Stimulated activated CD4-positive, alpha-beta T cell treated with anti-CD3 and anti-CD28 coated beads, TNF-alpha, amount 100 ng/mL, for 24 hours (primary cell): ENCODE results near the gene ZSCAN31.
A peak's percentile ranks its signal among the peaks of the same experiment; 100 is the strongest.
"Not testable (repeated sequence)": the region's sequence is repeated elsewhere in the genome, so short reads cannot be mapped to it uniquely, and the experiment has no call there.

Experiments used
- DNase-seq, 3 experiments: peaks; one replicate each; pipeline ENCODE4 v3.0.0-alpha.2; 2020; ENCODE audit warnings: low read depth in 3 of 3

The ZSCAN31 gene

DNA sequence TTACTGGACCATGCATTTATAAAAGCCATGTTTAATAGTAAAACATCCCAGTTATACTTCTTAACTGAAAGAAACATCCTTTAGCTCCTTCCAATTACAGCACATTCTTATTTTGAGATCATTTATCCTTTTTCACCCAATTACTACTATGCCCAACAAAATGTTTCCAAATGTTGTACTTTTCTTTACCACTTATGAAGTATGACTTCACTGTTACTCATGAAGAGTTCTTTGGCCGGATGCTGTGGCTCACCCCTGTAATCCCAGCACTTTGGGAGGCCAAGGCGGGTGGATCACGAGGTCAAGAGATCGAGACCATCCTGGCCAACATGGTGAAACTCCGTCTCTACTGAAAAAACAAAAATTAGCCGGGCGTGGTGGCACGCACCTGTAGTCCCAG lies 18.1 kb downstream of the ZSCAN31 start:
- not testable (repeated sequence) for DNase-seq

DNA sequence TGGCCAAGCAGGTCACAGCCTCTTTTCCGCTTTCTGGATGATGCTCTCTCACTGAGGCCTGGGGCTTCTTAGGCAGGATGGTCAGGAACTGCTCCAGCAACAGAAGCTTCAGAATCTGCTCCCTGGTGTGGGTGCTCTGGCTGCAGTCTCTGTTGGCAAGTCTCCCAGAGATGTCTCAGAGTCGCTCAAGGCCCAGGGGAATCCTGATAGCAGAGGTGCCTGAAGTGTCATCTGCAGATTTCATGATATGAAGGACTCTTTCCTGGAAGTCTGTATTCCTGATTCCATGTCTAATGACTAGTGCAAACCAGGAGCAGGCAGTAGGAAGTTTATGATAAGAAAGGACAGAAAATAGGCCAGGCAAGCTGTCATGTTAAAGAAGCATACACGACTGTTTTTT lies 20.3 kb downstream of the ZSCAN31 start:
- DNase-seq = no peak

DNA sequence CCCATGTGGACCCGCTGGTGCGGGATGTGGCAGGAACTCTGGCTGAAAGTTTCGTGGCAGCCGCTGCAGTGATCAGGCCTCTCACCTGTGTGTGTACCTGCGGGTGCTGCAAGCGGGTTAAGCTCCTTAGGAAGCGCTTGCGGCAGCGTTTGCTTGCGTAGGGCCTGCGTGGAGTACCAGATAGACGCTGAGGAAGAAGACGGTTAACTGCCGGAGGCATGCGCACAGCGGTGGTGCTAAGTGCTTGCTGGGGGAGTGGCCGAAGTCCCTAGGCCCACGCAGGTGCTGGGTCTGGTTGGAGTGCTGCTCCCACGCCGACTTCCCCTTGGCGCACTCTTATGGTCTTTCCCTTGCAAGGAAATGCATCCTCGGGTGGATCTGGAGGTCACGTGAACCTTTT lies 23.0 kb downstream of the ZSCAN31 start:
- DNase-seq = no peak

DNA sequence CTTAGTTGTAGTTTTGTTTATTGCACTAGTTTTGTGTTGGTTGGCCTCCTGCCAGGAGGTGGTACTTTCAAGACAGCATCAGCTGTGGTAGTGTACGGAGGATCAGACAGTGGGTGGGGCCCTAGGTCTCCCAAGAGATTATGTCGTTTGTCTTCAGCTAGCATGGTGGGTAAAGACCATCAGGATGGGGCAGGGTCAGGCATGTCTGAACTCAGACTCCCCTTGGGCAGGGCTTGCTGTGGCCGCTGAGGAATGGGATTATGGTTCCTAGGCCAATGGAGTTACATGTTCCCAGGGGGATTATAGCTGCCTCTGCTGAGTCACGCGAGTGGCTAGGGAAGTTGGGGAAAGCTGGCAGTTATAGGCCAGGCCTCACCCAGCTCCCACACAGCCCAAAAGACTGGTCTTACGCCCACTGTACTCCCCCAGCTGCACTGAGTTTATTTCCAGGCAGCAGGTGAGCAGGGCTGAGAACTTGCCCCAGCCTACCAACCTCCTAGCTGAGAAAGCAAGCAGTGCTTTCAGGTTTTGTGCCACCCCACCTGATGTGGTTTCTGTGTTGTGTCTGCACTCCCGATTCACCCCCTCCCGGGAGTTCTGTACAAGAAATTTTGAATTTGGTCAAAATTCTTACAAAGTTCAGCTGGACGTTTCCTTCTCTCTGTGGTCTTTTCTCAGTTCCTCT lies 24.7 kb downstream of the ZSCAN31 start:
- no peak for DNase-seq

DNA sequence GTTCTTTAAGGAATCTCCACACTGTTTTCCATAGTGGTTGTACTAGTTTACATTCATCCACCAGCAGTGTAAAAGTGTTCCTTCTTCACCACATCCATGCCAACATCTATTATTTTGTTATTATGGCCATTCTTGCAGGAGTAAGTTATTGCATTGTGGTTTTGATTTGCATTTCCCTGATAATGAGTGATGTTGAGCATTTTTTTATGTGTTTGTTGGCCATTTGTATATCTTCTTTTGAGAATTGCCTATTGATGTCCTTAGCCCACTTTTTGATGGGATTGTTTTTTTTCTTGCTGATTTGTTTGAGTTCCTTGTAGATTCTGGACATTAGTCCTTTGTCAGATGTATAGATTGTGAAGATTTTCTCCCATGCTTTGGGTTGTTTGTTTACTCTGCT lies 29.6 kb downstream of the ZSCAN31 start:
- not testable (repeated sequence) for DNase-seq

DNA sequence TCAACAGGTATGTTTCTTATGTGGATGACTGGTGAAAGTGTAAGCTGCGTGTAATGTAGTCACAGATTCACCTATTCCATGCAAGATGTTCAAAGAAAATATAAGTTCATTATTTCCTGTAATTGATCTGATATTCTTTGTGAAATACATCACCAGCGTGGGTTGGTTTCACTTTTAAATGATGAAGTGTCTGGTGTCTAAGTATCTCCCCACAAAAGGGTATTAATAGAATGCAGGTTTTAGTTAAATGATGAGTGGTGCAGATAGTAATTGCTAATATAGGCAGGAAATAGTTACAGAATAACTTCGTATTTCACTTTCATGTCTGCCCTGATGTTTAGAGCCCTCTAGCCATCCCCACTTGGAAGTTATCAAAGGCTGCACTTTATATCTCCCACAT lies 32.4 kb downstream of the ZSCAN31 start:
- no peak for DNase-seq

DNA sequence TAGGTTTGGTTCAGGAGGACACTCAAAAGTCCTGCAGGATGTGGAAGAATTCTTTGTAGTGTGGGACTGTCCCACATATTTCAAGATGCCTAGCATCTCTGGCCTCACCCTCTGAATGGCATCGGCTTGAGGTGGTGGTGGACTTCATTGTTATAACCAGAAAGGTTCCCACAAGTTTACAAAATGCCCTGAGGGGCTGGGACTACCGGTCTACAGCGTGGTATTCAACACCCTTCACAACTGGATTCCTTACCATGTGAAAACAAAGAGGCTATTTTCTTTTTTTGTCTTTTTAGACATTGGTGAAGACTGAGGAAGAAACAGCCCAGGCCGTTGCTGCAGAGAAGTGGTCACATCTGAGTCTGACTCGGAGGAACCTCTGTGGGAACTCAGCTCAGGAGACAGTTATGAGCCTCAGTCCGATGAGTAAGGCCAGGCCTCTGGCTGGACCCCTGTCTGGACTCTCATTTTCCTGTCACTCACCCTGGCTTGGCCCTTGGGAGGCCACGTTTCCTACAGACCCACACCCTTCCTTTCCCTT lies 39.4 kb downstream of the ZSCAN31 start:
- DNase-seq = no peak

DNA sequence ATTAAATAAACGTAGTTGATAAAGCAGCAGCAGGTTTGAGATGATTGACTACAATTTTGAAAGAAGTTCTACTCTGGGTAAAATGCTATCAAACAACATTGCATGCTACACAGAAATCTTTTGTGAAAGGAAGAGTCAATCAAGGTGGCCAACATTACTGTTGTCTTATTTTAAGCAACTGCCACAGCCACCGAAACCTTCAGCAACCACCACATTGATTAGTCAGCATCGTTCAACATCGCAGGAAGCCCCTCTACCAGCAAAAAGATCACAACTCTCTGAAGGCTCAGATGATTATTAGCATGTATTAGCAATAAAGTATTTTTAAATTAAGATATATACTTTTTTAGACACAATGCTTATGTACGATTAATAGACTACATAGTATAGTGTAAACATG lies 40.6 kb downstream of the ZSCAN31 start:
- DNase-seq = no peak

DNA sequence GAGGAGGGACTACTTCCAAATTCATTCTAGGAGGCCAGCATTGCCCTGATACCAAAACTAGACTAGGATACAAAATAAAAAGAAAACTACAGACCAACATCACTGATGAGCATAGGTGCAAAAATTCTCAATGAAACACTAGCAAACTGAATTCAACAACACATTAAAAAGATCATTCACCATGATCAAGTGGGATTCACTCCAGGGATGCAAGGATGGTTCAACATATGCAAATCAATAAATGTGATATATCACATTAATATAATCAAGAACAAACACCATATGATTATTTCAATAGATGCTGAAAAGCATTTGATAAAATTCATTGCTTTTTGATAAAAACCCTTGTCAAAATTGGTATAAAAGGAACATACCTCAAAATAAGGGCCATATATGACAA lies 44.4 kb downstream of the ZSCAN31 start:
- DNase-seq = no peak

DNA sequence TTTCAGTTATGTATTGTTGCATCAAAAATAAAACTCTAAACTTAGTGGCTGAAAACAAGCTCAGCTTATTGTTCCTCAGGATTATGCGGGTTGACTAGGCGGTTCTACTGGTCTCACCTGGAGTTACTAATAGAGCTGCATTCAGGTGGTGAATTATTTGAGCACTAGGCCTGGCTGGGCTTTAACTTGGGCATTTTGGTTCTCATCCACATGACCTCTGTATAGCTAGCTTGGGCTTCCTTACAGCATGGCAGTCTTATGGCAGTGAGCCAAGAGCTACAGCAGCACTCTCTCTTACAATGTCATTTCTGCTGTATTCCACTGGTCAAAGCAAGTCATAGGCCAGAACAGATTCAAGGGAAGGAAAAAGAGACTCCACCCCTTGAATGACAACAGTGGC lies 53.0 kb downstream of the ZSCAN31 start:
- DNase-seq = no peak

DNA sequence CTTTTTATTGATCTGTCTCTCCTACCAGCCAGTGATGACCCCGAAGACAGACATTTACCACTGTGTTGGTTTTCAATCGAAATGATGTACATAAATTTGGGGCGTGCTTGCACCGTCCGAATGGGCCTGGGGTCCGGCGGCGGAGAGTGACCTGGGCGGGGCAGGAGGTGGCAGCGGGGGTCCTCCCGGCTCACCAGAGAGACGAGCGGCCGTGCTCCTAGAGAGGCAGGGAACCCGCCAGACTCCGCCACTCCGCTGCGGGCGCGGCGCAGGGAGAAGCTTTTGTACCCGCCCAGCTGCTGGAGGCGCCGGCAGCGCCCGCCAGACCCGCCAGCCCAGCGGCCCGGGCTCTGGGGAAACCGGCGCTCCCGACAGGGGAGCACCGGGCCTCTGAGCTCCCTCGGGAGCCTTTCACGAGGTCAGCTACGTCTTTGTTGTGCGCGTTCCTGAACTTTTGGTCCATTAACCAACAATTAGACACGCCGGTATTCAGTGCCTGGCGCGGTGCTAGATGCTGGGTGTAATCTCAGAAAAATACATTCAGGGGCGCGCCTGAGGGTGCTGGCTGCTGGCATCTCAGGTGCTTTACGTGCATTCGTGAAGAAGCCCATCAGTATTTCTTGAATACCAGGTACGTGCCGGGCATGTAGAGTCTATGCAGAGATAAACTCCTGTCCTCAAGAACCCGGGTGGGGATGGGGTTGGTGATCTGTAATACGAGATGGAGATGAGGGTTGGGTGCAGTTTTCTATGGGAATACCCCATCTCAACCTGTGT lies 54.5 kb downstream of the ZSCAN31 start, which contains the start of gene PGBD1:
TSS of gene PGBD1 (plus strand) at position 285 of the 777 bp plus-strand sequence. CDS start 2,242 bp downstream, outside the sequence.
- peak; percentile 19 to 62 (median 46) for DNase-seq

DNA sequence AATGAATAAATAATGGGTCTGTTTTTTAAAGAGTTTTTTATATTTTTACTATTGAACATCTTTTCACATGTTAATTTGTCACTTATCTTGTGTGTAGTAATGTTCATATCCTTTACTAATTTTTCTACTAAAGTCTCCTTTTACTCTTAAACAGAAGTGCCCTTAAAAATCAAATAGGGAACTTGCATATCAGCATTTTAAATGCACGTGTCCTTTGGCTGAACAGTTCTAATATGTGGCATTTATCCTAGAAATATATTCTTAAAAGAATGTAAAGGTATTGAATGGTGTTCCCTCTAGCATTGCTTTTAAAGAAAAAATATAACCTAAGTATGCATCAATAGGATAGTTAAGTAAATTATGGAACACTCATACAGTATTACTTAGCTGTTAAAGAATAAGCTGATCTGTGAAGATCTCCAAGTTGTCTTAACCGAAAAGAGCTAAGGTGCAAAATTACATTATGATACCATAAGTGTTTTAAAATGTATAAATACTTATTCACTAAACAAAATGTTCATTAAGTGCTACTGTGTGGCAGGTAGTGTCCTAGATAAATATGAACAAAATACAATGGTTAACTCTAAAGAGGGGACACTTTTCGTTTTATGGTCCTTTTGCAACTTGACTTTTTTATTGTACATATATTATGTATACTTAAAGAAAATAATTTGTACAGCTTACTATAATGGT lies 55.2 kb downstream of the ZSCAN31 start:
- no peak for DNase-seq

DNA sequence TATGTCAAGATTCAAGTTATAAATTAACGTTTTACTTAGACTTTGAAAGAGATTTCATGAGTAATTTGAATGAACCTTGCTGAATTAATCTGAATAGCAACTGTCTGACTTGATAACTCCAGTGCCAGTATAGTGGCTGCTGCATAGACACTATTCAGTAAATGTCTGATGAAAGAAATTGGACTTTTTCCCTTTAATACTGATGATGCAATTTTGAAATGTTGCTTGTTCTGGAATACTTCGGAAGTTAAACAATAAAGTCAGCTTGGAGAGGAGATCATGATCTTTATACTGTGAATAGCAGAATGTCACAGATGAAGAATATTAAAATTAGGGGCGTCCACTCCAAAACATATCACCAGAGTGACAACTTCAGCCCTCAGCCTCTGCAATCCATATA lies 58.2 kb downstream of the ZSCAN31 start:
- no peak for DNase-seq

DNA sequence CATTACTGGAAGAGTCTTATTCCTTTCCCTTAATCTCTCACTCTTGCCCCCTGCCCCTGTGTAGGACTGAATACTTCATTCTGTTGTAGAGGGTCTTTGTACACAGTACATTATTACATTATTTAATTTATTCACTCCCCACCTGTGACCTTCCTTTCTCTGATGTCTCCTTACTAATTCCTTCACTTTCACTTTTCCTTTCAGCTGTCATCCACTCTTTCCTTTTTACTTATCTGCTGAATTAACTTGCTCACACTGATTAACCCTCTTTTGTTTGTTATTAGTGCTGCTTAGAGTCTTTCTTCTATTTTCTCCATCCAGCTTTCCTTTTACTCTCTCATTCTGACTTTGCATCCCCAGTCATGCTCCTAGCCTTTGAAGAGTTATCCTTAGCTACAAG lies 61.1 kb downstream of the ZSCAN31 start:
- DNase-seq = no peak
